ENCODE measurements around the gene MVD. TPM values are rescaled to one million over a fixed set of nuclear protein-coding genes. Genes with fewer than 3 reads are reported as not detected.

Gene MVD
- 24.2 TPM for total RNA-seq (2013)
- polyA plus RNA-seq (10 to 100 TPM in 2 of 3 donors, 1 to 10 TPM in 1; 9.0 to 17.9 (median 12.2) TPM), polyA minus RNA-seq (21.5 and 21.9 TPM in 2 replicates), total RNA-seq (10.3 to 21.1 (median 15.1) reads per million in 11 experiments)

- Histone ChIP-seq H3K4me3 (replicated peaks in 1 of 3; ENCODE audit: low read depth in 2 of 3, low read length in 3 of 3) (peak within 1 kb of the TSS; percentile 69 to 87 (median 81)), H3K4me1 (ENCODE audit: control insufficient read depth in 1 of 2, insufficient read depth in 2 of 2, low read length in 2 of 2) (peaks cover 20 to 21% of the 10 kb centered on the region in 2 donors), H3K4me2 (replicated peaks; ENCODE audit: extremely low read depth, low read length, poor library complexity, severe bottlenecking) (peak within 1 kb of the TSS; percentile 82), H3K9me3 (replicated peaks in 1 of 2; ENCODE audit: control insufficient read depth in 1 of 2, insufficient read depth in 1 of 2, low read length in 2 of 2) (no peaks in the 10 kb centered on the region), H3K27me3 (ENCODE audit: control insufficient read depth in 2 of 2, insufficient read depth in 2 of 2, low read length in 2 of 2) (no peaks in the 10 kb centered on the region), H3K36me3 (replicated peaks in 1 of 2; ENCODE audit: control insufficient read depth in 1 of 2, insufficient read depth in 2 of 2, low read length in 2 of 2) (no peaks in the 10 kb centered on the region), H4K20me1 (ENCODE audit: insufficient read depth, low read length) (no peaks in the 10 kb centered on the region), H3K79me2 (ENCODE audit: insufficient read depth, low read length) (peaks cover 6% of the 10 kb centered on the region), H3K9ac (ENCODE audit: insufficient read depth, low read length, poor library complexity, severe bottlenecking) (peak within 1 kb of the TSS; percentile 85), H2AFZ (ENCODE audit: insufficient read depth, low read depth, low read length, poor library complexity, severe bottlenecking) (peak within 1 kb of the TSS; percentile 92), H3K27ac (ENCODE audit: low read depth in 1 of 2, low read length in 2 of 2) (peak within 1 kb of the TSS; percentile 20 to 93)
- no peaks in the 10 kb centered on the region for H3K9me3 Mint-ChIP-seq
- H3K27me3 Mint-ChIP-seq (ENCODE audit: low read depth in 3 of 3): peaks cover 0 to 3% (median 3%) of the 10 kb centered on the region in 3 donors
- H3K36me3 Mint-ChIP-seq: peaks cover 12 to 25% of the 10 kb centered on the region in 2 donors
- peaks cover 19% of the 10 kb centered on the region for H3K4me1 Mint-ChIP-seq
- TF ChIP-seq CTCF (IDR thresholded peaks at IDR 0.05): no peak
- DNase-seq: peak; percentile 97 to 98 (median 98)
- WGBS (ENCODE audit: insufficient coverage): under 1% methylated on average over 88 of the region's 88 CpGs
- intact Hi-C loops (cut with micrococcal nuclease): loop anchor here (2.0 to 10.0 kb wide), 4 partner anchors 22 to 91 kb away; partner anchors contain the start of gene ZC3H18 (in 2 of the 2)
- H3K27ac Mint-ChIP-seq: peak within 1 kb of the TSS; percentile 83 to 98 (median 92)
- peak within 1 kb of the TSS; percentile 83 to 91 for H3K4me3 Mint-ChIP-seq
These were observed at the start of gene MVD for GRCh38 chr16:88662843-88663606. Gene MVD (minus strand): TSS chr16:88663091. CDS start chr16:88663080, 11 bp downstream.

GRCh38 chr16:88712362-88712979 is 49.6 kb upstream of the MVD start:
- Mint-ChIP-seq H3K4me1 (peaks cover 2% of the 10 kb centered on the region), H3K36me3 (peaks cover 21 to 53% of the 10 kb centered on the region in 2 donors), H3K9me3 (peaks cover 0 to 2% (median 0%) of the 10 kb centered on the region in 7 donors), H3K4me3 (no peak overlapping the region), H3K27me3 (ENCODE audit: low read depth in 3 of 3) (peaks cover 0 to 2% (median 0%) of the 10 kb centered on the region in 3 donors), H3K27ac (peak overlapping the region in 2 of 7 donors; percentile 41 to 67)
- Histone ChIP-seq H4K20me1 (ENCODE audit: insufficient read depth, low read length) (peaks cover 58% of the 10 kb centered on the region), H3K27me3 (ENCODE audit: control insufficient read depth in 2 of 2, insufficient read depth in 2 of 2, low read length in 2 of 2) (no peaks in the 10 kb centered on the region), H2AFZ (ENCODE audit: insufficient read depth, low read depth, low read length, poor library complexity, severe bottlenecking) (no peak overlapping the region), H3K27ac (ENCODE audit: low read depth in 1 of 2, low read length in 2 of 2) (no peak overlapping the region), H3K9ac (ENCODE audit: insufficient read depth, low read length, poor library complexity, severe bottlenecking) (no peak overlapping the region), H3K36me3 (replicated peaks in 1 of 2; ENCODE audit: control insufficient read depth in 1 of 2, insufficient read depth in 2 of 2, low read length in 2 of 2) (peaks cover 44 to 46% of the 10 kb centered on the region in 2 donors), H3K4me3 (replicated peaks in 1 of 3; ENCODE audit: low read depth in 2 of 3, low read length in 3 of 3) (no peak overlapping the region), H3K79me2 (ENCODE audit: insufficient read depth, low read length) (peaks cover 3% of the 10 kb centered on the region), H3K9me3 (replicated peaks in 1 of 2; ENCODE audit: control insufficient read depth in 1 of 2, insufficient read depth in 1 of 2, low read length in 2 of 2) (no peaks in the 10 kb centered on the region), H3K4me2 (replicated peaks; ENCODE audit: extremely low read depth, low read length, poor library complexity, severe bottlenecking) (no peak overlapping the region), H3K4me1 (ENCODE audit: control insufficient read depth in 1 of 2, insufficient read depth in 2 of 2, low read length in 2 of 2) (peaks cover 0 to 4% of the 10 kb centered on the region in 2 donors)
- 81% methylated on average over 16 of the region's 25 CpGs for WGBS (ENCODE audit: insufficient coverage)
- DNase-seq: no peak
- TF ChIP-seq CTCF (IDR thresholded peaks at IDR 0.05): no peak
- intact Hi-C loops (cut with micrococcal nuclease): no loop called here

Measured in CD14-positive monocyte (primary cell).